Immature natural killer cell (primary cell): ENCODE data around the gene CADPS. TPM values are rescaled to one million over a fixed set of nuclear protein-coding genes. Genes with fewer than 3 reads are reported as not detected.
A peak's percentile ranks its signal among the peaks of the same experiment; 100 is the strongest.

Experiments
- DNase-seq, 3 donors: peaks; one replicate each; pipeline ENCODE4 v3.0.0; 2022; ENCODE audit warnings: mixed read lengths in 1 of 3
- H3K27ac Mint-ChIP-seq, 6 donors: one replicate each; pipeline ENCODE4 v1.8.0; 2020; ENCODE audit warnings: mixed read lengths in 6 of 6, mild to moderate bottlenecking in 5 of 6, inconsistent platforms in 4 of 6, moderate library complexity in 3 of 6
- H3K27me3 Mint-ChIP-seq, 3 donors: one replicate each; pipeline ENCODE4 v1.8.0; 2020 to 2021; ENCODE audit warnings: low read depth in 3 of 3, mild to moderate bottlenecking in 3 of 3, mixed read lengths in 3 of 3, moderate library complexity in 3 of 3, inconsistent platforms in 1 of 3
- H3K36me3 Mint-ChIP-seq, 3 donors: one replicate each; pipeline ENCODE4 v1.8.0; 2020; ENCODE audit warnings: mixed read lengths in 3 of 3, inconsistent platforms in 2 of 3, mild to moderate bottlenecking in 2 of 3
- H3K4me1 Mint-ChIP-seq, 2 donors: one replicate each; pipeline ENCODE4 v1.8.0; 2020; ENCODE audit warnings: inconsistent platforms in 2 of 2, mild to moderate bottlenecking in 2 of 2, mixed read lengths in 2 of 2, moderate library complexity in 1 of 2
- H3K4me3 Mint-ChIP-seq, 5 donors: one replicate each; pipeline ENCODE4 v1.8.0; 2020; ENCODE audit warnings: mild to moderate bottlenecking in 5 of 5, mixed read lengths in 5 of 5, inconsistent platforms in 3 of 5, moderate library complexity in 3 of 5
- H3K9me3 Mint-ChIP-seq, 6 donors: one replicate each; pipeline ENCODE4 v1.8.0; 2020; ENCODE audit warnings: mild to moderate bottlenecking in 6 of 6, mixed read lengths in 6 of 6, inconsistent platforms in 4 of 6, moderate library complexity in 3 of 6
- polyA plus RNA-seq, 3 donors: library from polyadenylated mRNA; unstranded; fragments of 300-500 nt; fragmentation: Illumina TruSeq; gene quantifications; one replicate each; pipeline ENCODE4 v1.2.3, GENCODE V29; 2021

CADPS gene
- polyA plus RNA-seq, 3 donors from 2014 or later: not detected

- Mint-ChIP-seq H3K36me3 (peaks cover 0 to 8% (median 6%) of the 10 kb centered on the region in 3 donors), H3K4me1 (no peaks in the 10 kb centered on the region), H3K27ac (no peak overlapping the region), H3K4me3 (peak overlapping the region in 1 of 5 donors; percentile 5), H3K27me3 (peaks cover 17 to 34% (median 28%) of the 10 kb centered on the region in 3 donors), H3K9me3 (peaks cover 3 to 41% (median 19%) of the 10 kb centered on the region in 6 donors)
- no peak for DNase-seq
Observed at GRCh38 chr3:62374341-62375218, 500.6 kb downstream of the CADPS start.

DNA sequence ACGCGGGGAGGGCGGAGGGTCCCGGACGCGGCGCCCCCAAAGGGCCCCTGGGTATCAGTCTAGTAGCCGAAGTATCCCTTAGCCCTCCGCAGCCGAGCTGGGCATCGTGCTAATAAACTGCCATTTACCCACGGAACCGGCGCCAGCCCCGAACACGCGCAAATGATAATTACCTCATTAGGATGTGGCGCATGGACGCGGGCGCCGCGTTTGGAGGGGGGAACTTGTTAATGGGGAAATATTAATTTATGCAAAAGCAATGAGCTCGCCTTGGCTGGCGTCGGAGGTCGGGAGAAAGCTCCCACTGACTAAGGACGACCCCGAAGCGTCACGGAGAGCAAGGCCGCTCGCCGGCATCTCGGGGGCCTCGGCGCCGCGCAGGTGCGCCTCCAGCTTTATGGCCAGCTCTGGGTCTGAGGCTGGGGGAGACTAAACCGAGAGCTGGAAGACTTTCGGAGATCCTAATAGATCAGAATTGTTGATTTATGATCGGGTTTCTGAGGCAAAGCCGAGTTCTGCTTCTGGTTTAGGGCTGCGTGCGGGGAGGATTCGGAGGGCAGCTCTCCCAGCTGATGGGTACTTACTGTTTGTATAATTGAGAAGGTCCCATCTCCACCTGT, 501.4 kb downstream of the CADPS start:
- DNase-seq: no peak
- no peaks in the 10 kb centered on the region for H3K4me1 Mint-ChIP-seq

GRCh38 chr3:62373215-62373614, 502.0 kb downstream of the CADPS start, which contains the start of gene FEZF2:
FEZF2 (minus strand) TSS chr3:62373550; CDS start chr3:62372868, 682 bp downstream.
- no peak for DNase-seq
- no peaks in the 10 kb centered on the region for H3K4me1 Mint-ChIP-seq
- H3K4me3 Mint-ChIP-seq: no peak within 1 kb of the TSS
- H3K27ac Mint-ChIP-seq: no peak within 1 kb of the TSS
- H3K36me3 Mint-ChIP-seq: peaks cover 0 to 8% (median 6%) of the 10 kb centered on the region in 3 donors
- peaks cover 3 to 38% (median 17%) of the 10 kb centered on the region in 6 donors for H3K9me3 Mint-ChIP-seq
- peaks cover 18 to 33% (median 25%) of the 10 kb centered on the region in 3 donors for H3K27me3 Mint-ChIP-seq

More for the DNA sequence above, 501.4 kb downstream of the CADPS start:
- Mint-ChIP-seq H3K27ac (no peak overlapping the region), H3K36me3 (peaks cover 0 to 8% (median 6%) of the 10 kb centered on the region in 3 donors), H3K27me3 (peaks cover 17 to 33% (median 25%) of the 10 kb centered on the region in 3 donors), H3K4me3 (no peak overlapping the region), H3K9me3 (peaks cover 3 to 33% (median 18%) of the 10 kb centered on the region in 6 donors)

- Mint-ChIP-seq H3K9me3 (peaks cover 3 to 42% (median 17%) of the 10 kb centered on the region in 6 donors), H3K27ac (no peak overlapping the region), H3K36me3 (peaks cover 0 to 8% (median 6%) of the 10 kb centered on the region in 3 donors)
Observed at GRCh38 chr3:62372621-62373041, 502.6 kb downstream of the CADPS start.

DNA sequence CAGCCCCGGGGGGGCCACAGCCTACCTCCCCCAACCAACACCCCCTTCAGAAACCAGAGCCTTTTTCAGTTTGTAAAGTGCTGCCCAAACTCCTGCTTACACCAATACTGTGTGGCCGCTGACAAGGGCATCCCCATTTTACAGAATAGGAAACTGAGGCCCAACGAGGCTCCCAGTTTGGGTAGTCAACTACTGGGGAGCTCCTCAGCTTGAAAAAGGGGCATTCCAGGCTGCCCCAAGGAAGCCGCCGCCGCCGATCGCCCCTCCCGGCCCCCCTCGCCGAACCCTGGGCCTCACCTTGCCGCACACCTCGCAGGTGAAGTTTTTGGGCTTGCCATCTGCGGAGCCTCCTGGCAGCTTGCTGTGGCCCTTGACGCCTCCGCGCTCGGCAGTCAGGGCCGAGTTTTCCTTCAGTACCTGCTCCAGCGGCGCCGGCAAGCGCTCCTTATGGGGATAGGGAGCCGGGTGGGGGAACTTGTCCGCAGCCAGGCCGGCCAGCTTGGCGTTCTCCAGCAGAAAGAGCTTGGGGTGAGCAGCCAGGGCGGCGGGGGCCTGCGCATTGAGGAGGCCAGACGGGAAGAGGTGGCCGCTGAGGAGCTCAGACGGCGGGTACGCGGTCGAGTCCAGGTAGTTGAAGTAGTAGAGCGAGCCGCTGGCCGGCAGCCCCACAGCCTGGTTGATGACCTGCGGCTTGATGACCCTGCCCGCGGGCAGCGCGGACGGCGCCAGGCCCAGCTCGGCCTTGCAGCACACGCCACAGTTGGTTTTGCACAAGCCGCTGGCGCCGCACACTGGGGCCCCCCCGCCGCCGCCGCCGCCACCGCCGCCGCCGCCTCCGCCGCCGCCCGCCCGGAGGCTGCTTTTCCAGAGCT, 503.3 kb downstream of the CADPS start:
- Mint-ChIP-seq H3K36me3 (peaks cover 4 to 8% (median 6%) of the 10 kb centered on the region in 3 donors), H3K27ac (no peak overlapping the region), H3K27me3 (peaks cover 28 to 38% (median 34%) of the 10 kb centered on the region in 3 donors), H3K4me3 (no peak overlapping the region), H3K4me1 (no peaks in the 10 kb centered on the region), H3K9me3 (peaks cover 5 to 44% (median 18%) of the 10 kb centered on the region in 6 donors)
- DNase-seq: no peak

More at GRCh38 chr3:62372621-62373041, 502.6 kb downstream of the CADPS start:
- no peak for DNase-seq
- Mint-ChIP-seq H3K4me1 (no peaks in the 10 kb centered on the region), H3K4me3 (no peak overlapping the region), H3K27me3 (peaks cover 22 to 33% (median 29%) of the 10 kb centered on the region in 3 donors)

DNA sequence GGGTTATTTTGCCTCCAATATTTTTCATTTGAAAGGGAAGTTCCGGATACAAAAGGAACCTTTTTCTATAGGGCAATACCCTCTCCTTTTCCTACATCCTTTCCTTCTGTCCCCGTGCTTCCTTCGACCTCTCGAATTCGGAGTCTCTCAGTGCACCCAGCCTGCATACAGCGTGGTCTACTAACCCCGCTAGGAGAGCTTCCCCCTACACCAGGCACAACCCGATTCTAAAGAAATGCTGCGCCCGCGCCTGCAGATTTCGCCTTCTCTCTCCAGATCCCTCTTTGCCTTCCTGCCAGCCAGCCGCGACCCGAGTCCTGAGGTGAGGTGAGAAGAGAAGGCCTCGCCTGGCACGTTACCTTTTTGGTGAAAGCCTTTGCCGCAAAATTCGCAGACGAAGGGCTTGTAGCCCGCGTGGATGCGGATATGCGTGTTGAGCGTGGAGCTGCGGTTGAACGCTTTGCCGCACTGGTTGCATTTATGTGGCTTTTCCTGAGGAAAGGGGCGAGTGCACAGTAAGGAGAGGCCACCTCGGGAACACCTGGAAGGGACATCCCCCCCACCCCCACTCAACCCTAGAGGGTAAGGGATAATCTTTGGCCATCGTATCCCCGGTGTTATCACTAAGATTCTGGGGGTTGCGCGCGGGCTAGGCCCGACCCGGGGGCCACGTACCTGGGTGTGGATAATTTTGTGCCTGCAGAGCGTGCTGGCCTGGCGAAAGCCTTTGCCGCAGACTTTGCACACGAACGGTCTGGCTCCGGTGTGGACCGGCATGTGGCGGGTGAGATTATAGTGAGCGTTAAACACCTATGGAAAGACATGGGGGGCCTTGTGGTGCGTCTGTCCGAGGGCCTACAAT, 504.1 kb downstream of the CADPS start:
- peaks cover 5 to 46% (median 18%) of the 10 kb centered on the region in 6 donors for H3K9me3 Mint-ChIP-seq
- no peak for DNase-seq
- H3K27me3 Mint-ChIP-seq: peaks cover 30 to 36% (median 35%) of the 10 kb centered on the region in 3 donors
- H3K4me3 Mint-ChIP-seq: peak overlapping the region in 1 of 5 donors; percentile 30
- H3K36me3 Mint-ChIP-seq: peaks cover 4 to 6% (median 6%) of the 10 kb centered on the region in 3 donors
- no peaks in the 10 kb centered on the region for H3K4me1 Mint-ChIP-seq
- H3K27ac Mint-ChIP-seq: no peak overlapping the region

- Mint-ChIP-seq H3K4me3 (no peak overlapping the region), H3K9me3 (peaks cover 5 to 38% (median 17%) of the 10 kb centered on the region in 6 donors)
Observed at GRCh38 chr3:62370112-62370857, 504.9 kb downstream of the CADPS start.

GRCh38 chr3:62369476-62369743, 505.8 kb downstream of the CADPS start:
- Mint-ChIP-seq H3K4me3 (no peak overlapping the region), H3K27ac (no peak overlapping the region), H3K9me3 (peaks cover 5 to 37% (median 16%) of the 10 kb centered on the region in 6 donors), H3K36me3 (peaks cover 4 to 6% (median 4%) of the 10 kb centered on the region in 3 donors), H3K4me1 (no peaks in the 10 kb centered on the region), H3K27me3 (peaks cover 22 to 29% (median 27%) of the 10 kb centered on the region in 3 donors)
- no peak for DNase-seq

More at GRCh38 chr3:62370112-62370857, 504.9 kb downstream of the CADPS start:
- H3K36me3 Mint-ChIP-seq: peaks cover 4 to 6% (median 4%) of the 10 kb centered on the region in 3 donors
- H3K27me3 Mint-ChIP-seq: peaks cover 30% of the 10 kb centered on the region in 3 donors
- H3K27ac Mint-ChIP-seq: no peak overlapping the region
- no peak for DNase-seq
- H3K4me1 Mint-ChIP-seq: no peaks in the 10 kb centered on the region

GRCh38 chr3:62368705-62369475, 506.3 kb downstream of the CADPS start:
- Mint-ChIP-seq H3K27ac (no peak overlapping the region), H3K36me3 (peaks cover 4 to 6% (median 4%) of the 10 kb centered on the region in 3 donors), H3K27me3 (peaks cover 18 to 29% (median 25%) of the 10 kb centered on the region in 3 donors), H3K4me3 (no peak overlapping the region), H3K4me1 (no peaks in the 10 kb centered on the region), H3K9me3 (peaks cover 5 to 37% (median 13%) of the 10 kb centered on the region in 6 donors)
- DNase-seq: no peak

DNA sequence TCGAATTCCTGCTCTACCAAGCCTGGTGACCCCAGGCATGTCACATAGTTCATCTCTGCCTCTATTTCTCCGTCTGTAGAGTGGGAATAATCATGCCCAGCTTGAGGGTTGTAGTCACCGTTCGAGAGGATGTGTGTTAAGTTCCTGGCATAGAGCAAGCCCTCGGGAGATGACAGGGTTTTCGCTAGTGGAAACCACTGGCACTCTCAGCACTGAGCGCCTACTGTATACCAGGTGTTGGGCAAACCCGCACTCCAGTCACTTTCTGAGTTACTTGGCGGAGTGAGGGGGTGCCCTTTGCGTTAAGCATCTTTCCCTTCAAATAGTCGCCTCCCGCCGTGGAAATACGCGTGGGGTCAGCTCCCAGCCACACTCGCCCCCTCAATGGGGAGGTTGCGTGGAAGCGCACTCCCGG, 506.9 kb downstream of the CADPS start:
- H3K9me3 Mint-ChIP-seq: peaks cover 5 to 37% (median 13%) of the 10 kb centered on the region in 6 donors
- no peaks in the 10 kb centered on the region for H3K4me1 Mint-ChIP-seq
- H3K27ac Mint-ChIP-seq: no peak overlapping the region
- no peak for DNase-seq
- no peak overlapping the region for H3K4me3 Mint-ChIP-seq
- H3K27me3 Mint-ChIP-seq: peaks cover 16 to 29% (median 25%) of the 10 kb centered on the region in 3 donors
- H3K36me3 Mint-ChIP-seq: peaks cover 4 to 6% (median 4%) of the 10 kb centered on the region in 3 donors

- peaks cover 5 to 37% (median 13%) of the 10 kb centered on the region in 6 donors for H3K9me3 Mint-ChIP-seq
- H3K36me3 Mint-ChIP-seq: peaks cover 4 to 6% (median 4%) of the 10 kb centered on the region in 3 donors
- H3K4me3 Mint-ChIP-seq: no peak overlapping the region
- no peak for DNase-seq
- H3K4me1 Mint-ChIP-seq: no peaks in the 10 kb centered on the region
- H3K27me3 Mint-ChIP-seq: peaks cover 16 to 28% (median 25%) of the 10 kb centered on the region in 3 donors
- no peak overlapping the region for H3K27ac Mint-ChIP-seq
Observed at GRCh38 chr3:62367763-62368195, 507.4 kb downstream of the CADPS start.
